LHCN-M2 (cell line): ENCODE results near the gene CDIPT. TPM values are rescaled to one million over a fixed set of nuclear protein-coding genes. Genes with fewer than 3 reads are reported as not detected.
A peak's percentile ranks its signal among the peaks of the same experiment; 100 is the strongest.
"Not testable (repeated sequence)": the region's sequence is repeated elsewhere in the genome, so short reads cannot be mapped to it uniquely, and the experiment has no call there.

ENCODE experiments used
- DNase-seq: peaks from one replicate; pipeline ENCODE4 v3.0.0-alpha.2; 2012; ENCODE audit warnings: low read depth
- total RNA-seq: library from RNA; depleted of rRNA; stranded (reverse); fragments of >200 nt; gene quantifications from 2 replicates; pipeline ENCODE4 v1.2.3, GENCODE V29; 2014

Gene CDIPT
- total RNA-seq, 1 experiment from 2014 or later, result 89.7 TPM

GRCh38 chr16:29897333-29897732 is 34.3 kb upstream of the CDIPT start:
- no peak for DNase-seq

- DNase-seq, result no peak
Observed at GRCh38 chr16:29896841-29897240, 33.8 kb upstream of the CDIPT start.

DNA sequence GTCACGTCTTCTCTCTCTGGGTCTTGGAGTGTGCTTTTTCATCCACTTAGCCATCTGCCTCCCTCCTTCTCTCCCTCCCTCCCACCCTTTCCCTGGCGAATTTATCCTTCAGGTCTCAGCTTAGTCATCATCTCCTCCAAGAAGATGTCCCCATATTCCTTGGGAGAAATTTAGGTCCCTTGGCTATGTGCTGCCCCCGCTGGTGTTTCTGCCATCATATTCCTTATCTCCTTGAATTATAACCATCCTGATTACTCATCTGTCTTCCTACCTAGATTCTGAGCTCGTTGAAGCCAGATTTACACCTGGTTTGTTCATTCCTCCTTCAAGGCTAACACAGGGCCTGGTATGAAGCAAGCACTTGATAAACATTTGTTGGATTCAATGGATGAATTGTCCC is 31.3 kb upstream of the CDIPT start:
- DNase-seq, result no peak

- DNase-seq, result no peak
Observed at GRCh38 chr16:29893553-29893952, 30.5 kb upstream of the CDIPT start.

- DNase-seq, result no peak
Observed at GRCh38 chr16:29892458-29892813, 29.4 kb upstream of the CDIPT start.

- no peak for DNase-seq
Observed at GRCh38 chr16:29891525-29892457, 28.8 kb upstream of the CDIPT start.

GRCh38 chr16:29889372-29889771 is 26.3 kb upstream of the CDIPT start:
- DNase-seq, result not testable (repeated sequence)

- DNase-seq, result no peak
Observed at GRCh38 chr16:29883987-29884386, 21.0 kb upstream of the CDIPT start.

DNA sequence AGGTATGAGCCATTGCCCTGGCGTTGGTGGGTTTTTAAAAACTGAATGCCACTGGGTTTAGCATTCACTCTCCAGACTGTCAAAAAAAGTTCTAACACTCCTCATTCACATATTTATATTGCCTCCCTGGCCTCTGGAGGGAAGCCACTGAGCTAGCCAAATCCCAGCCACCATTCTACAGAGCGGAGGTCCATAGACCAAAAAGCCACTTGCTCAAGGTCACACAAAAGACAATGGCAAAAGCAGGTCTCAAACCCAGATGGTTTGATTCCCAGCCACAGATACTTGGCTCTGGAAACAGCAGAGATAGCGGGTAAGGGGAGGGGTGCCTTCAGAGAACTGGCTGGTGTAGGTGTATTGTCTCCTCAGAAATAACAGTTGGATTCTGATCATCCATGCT is 18.0 kb upstream of the CDIPT start:
- no peak for DNase-seq

DNA sequence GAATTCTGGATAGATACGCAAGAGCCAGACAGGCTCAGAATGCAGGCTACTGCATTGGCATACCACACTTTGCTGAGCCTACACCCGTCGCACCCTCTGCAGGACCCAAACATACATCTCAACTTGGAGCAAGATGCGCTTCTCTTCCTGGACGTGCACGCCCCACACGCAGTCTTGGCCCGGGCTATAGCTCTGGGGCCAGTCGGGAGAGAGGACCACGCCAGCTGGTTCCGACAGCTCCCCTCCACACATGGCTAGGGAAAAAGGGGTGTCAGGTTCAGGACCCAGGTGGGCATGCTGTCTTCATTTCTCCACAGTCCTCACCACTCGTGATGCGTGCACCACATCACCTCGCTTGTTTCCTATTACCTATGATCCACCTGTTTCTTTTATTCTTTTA is 15.1 kb upstream of the CDIPT start:
- DNase-seq, result no peak

DNA sequence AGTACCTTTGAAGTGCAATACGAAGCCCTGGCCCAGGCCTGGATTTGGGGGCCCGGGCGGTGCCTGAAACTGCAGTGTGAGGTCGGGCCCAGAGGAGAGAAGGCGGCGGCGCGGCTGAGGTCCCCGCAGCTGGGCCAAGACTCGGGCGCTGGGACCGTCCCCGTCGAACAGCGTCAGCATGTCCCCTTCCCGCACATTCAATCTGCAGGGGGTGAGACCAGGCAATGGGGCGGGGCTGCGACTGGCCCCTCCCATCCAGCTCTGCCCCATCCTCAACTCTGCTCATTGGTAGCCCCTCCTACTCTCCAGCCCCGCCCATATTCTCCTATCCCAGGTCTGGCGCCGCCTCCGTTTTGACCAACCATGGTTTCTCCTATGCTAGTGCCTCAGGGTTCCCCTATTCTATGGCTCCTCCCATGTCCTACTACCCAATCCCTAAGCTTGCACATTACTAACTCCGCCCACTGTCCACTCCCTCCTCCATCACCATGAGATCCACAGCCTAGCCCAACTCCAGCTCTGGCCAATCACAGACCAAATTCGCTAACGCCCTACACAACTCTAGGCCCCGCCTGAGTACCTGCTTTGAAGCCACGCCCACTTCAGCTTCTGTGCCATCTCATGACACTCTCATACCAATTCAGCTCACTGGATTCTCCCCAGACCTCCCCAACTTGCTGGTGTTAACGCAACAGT is 14.4 kb upstream of the CDIPT start:
- DNase-seq, result peak; percentile 46

DNA sequence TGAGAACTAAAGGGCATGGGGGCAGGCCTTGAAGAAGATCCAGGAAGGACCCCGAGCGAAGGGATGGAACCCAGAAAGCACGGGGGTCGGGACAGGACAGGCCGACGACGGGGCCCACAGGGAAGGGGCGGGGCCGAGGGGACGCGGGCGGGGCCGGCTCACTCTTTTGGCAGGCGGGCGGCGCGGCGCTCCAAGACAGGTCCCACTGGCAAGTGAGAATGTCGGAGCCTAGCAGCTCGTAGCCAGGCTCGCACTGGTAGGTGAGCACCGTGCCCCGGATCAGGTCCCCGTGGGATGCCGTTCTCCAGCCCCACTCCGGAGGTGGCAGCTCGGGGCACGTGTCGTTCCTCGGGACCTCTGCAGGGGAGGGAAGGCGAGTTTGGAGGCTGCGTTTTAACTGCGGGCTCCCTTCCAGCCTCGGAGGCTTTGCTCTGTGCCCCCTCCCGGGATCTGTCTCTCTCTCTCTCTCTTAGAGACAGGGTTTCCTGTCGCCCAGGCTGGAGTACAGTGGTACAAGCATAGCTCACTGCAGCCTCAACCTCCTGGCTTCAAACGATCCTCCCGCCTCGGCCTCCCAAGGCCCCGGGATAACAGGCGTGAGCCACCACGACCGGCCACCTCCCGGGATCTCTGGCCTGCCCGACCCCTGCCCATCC is 13.7 kb upstream of the CDIPT start:
- no peak for DNase-seq

DNA sequence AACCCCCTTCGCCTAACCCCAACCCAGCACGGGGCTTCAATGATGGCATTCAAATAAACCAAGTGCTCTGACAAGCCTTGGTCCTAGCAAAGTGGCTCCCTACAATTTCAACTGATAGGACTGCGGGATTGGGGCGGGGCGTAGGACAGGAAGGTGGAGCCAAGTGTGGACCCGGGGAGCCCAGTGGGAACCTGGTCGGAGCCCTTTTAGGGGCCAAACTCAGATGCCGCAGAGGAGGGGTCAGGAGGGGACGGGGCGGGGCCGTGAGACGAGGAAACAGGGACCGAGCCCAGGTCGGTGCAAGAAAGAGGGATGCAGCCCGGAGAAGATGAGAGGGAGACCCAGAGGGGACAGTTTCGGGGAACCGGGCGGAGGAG is 13.2 kb upstream of the CDIPT start:
- DNase-seq, result no peak

GRCh38 chr16:29875206-29875605 is 12.2 kb upstream of the CDIPT start:
- no peak for DNase-seq

DNA sequence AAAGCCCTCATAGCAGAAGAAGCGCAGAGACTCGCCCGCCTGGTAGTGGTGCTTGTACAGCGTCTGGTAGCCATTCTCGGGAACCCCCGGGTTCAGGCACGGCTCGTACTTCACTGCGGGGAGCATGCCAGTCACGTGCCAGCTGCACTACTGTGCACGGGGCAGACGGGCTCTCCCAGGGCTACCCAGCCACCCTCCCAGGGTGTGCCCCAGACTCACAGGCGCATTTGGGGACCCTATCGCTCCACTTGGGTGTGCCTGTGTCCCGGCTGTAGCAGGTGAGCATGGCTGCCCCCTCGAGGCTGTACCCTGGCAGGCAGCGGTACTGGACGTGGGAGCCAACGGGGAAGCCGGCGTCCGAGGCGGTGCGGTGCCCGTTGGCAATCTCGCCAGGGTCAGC is 10.3 kb upstream of the CDIPT start:
- DNase-seq, result no peak

DNA sequence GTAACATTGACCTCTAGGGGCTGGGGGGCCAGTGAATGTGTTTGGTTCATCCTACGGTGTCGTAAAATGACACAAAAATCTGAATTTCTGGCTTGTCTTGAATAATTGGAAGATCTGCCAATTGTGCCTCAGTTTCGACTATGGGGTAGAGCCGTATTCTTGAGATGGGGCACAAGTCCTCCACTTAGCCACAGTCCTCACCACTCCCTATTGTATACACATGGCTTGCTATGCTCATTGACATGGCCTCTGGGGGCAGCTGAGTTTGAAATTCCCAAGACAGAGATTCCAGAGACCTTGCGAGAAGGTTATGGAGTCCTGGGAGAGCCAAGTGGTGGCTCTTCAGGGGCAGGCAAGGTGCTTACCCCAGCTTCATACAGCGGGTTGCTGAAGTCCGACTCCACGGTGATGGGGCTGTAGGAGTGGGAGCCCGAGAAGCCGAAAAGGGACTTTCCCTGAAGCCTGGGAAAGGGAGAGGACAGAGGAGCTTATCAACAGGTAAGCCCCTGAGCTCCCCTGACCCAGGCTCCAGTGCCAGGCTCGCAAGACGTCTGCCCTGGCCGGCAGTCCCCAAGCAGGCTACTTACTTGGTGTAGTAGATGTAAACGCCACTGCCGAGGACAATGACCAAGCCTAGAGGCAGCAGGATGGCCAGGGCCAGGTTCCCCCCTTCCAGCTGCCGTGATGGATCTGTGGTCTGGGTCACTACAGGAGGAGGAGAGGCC is 9.0 kb upstream of the CDIPT start:
- DNase-seq, result no peak

DNA sequence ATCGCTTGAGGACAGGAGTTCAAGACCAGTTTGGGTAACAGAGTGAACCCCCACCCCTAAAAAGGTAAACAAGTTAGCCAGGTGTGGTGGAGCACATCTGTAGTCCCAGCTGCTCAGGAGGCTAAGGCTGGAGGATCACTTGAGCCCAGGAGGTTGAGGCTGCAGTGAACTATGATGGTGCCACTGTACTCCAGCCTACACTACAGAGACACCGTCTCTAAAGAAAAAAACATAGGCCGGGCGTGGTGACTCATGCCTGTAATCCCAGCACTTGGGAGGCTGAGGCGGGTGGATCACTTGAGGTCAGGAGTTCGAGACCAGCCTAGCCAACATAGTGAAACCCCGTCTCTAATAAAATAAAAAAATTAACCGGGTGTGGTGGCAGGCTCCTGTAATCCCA is 6.0 kb upstream of the CDIPT start:
- DNase-seq, result not testable (repeated sequence)

- DNase-seq, result no peak
Observed at GRCh38 chr16:29868396-29869009, 5.5 kb upstream of the CDIPT start.

- DNase-seq, result no peak
Observed at GRCh38 chr16:29864205-29864604, 1.2 kb upstream of the CDIPT start.

DNA sequence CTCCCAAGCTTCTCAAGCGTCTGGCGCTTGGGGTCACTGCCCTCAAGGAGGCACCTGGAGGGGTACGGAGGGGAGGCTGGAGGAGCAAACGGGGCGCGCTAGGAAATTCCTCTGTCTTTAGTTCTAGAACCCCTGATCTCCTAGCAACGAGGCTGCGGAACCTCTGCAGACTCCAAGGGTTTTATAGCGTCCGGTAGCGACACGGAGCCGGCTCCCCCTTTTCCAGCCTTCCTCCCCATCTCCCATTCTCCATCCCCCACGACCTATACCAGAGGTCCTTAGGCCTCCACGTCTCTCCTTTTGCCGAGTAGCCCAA is 601 bp upstream of the CDIPT start:
- no peak for DNase-seq

DNA sequence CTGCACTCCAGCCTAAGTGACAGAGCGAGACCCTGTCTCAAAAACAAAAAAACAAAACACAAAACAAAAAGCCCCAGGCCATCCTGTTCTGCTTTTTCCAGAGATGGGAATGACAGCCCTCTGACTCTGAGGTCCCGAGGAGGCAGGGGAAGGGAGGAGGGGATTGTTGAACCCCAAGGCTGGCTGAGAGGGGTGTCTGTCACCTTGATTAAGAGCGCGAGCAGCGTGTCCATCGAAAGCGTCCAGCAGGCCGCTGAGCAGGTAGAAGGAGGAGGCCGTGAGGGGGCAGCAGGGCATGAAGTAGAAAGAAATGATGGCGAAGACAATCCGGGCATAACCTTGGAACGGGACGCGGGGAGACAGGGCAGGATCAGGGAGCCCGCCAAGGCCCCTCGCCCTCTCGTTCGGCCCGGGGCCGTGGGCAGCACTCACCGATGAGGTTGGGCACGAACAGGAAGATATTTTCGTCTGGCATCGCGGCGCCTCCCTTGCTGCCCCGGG is 593 bp downstream of the CDIPT start:
- no peak for DNase-seq
